ENCODE data around the gene AKAP10.
"Not testable (repeated sequence)": the region's sequence is repeated elsewhere in the genome, so short reads cannot be mapped to it uniquely, and the experiment has no call there.

GRCh38 chr17:19890554-19890953 is 87.1 kb downstream of the AKAP10 start:
- not testable (repeated sequence) for TF ChIP-seq POLR2A (IDR thresholded peaks at IDR 0.05; ENCODE audit: low read length); GATA1 (IDR thresholded peaks at IDR 0.05; ENCODE audit: low read depth, low read length)

All from erythroblast (primary cell).